ENCODE results near the gene BCAR1.
"Not testable (repeated sequence)": the region's sequence is repeated elsewhere in the genome, so short reads cannot be mapped to it uniquely, and the experiment has no call there.

The BCAR1 gene

DNA sequence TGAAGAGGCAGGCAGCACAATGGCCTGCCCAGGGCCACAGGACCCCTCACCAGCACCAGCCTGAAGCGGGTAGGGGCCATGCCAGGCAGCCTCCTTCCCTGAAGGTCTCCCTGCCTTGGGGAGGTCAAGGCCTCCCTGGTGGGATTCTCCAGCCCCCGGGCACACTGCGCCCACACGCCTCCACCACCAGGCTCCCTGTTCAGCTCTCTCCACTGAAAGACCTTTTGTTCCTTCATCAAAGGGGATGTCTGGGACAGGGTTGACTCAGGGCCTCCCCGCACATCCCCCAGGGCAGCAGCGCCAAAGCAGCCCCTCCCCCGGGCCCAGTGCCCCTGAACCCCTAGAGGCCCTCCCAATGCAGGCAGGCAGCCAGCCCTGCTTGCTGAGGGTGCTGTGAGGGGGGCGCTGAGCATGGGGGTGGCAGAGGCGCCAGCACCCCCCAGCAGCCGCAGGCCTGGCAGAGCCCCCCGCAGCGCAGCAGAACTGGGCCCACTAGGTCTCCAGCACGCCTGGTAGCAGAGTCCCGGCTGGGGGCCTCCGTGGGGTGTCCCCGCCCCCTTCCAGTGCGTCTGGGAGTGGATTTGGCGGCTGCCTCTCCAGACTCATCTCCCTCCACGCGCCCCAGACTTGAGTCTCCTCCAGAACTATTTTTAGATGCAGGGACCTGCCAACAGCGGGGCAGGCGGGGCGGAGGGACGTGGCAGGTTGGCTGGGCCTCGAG is 13.1 kb downstream of the BCAR1 start:
- no peak for DNase-seq

DNA sequence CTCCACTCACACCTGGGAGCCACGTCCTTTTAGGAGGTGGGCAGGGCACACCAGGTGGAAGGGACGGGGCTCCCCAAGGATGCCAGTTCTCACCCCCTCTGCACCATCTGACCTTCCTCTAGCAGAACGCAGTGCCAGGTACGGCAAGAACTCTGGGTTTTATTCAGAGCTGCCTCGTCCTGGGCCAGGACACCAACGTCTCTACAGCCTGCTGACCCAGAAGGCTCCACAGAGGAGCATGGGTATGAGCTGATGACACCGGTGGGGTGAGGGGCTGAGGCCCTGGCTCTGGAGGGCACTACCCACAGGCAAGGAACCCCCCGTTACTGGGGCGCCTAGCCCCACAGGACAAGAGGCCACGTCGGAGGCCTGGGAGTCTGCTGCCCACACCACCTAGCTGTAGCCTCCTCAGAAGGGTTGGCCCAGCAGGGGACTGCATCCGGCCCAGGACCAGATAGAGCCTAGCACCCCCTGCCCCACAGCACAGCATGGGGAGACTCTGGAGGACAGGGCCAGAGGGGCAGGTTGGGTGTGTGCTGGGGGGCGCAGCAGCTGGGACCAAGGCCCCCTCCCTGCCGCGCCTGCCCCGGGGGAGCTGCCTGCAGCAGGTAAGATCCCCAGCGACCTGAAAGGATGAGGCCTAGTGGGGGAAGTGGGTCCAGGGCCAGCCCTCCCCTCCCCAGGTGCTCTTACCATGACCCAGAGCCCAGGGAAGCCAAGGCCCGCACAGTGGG is 13.9 kb downstream of the BCAR1 start:
- DNase-seq, result no peak

DNA sequence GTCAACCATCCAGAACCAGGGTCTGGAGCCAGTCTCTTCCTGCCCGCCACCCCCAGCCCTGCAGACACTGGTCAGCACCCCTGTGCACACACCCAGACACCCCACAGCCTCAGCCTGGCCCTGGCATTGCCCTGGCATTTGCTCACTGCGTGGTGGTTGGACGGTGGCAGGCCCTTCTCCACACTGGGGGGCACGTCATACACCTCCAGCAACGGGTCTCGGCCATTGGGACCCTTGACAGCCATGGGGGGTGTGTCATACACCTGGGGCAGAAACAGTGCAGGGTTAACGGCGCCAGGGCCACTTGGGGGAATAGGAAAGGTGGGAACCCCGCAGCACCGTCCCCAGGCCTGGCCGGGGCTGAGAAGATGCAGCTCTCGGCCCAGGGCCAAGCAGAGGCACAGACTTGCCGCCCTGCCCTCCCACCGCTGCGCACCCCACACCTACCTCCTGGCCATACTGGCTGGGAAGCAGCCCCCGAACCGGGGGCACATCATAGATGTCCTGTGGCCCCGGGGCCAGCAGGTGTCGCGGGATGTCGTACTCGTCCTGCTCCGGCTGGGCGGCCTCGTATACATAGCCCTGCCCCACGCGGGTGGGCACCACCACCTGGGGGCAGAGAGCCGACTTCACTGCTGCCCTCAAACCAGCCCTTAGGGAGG is 14.6 kb downstream of the BCAR1 start:
- DNase-seq, result no peak

- no peak for DNase-seq
These were observed 15.2 kb downstream of the BCAR1 start for GRCh38 chr16:75236232-75236631.

- DNase-seq, result no peak
These were observed 15.7 kb downstream of the BCAR1 start for GRCh38 chr16:75235721-75236193.

GRCh38 chr16:75234856-75235696 is 16.3 kb downstream of the BCAR1 start:
- no peak for DNase-seq

- no peak for DNase-seq
These were observed 17.8 kb downstream of the BCAR1 start for GRCh38 chr16:75233611-75233938.

DNA sequence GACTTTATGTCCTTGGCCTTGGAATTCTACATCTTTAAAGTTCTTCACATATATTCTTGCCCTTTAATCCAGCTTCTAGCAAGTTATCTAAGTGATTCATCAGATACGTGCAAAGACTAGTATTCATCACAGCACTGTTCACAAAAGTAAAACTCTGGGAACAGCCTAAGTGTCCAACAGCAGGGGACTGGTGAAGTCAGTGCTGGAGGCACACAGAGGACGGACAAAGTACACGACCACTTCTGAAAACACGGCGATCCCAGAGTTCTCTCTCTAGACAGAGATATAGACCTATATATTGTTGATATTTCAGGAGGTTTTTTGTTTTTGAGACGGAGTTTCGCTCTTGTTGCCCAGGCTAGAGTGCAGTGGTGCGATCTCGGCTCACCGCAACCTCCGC is 19.9 kb downstream of the BCAR1 start:
- no peak for DNase-seq

DNA sequence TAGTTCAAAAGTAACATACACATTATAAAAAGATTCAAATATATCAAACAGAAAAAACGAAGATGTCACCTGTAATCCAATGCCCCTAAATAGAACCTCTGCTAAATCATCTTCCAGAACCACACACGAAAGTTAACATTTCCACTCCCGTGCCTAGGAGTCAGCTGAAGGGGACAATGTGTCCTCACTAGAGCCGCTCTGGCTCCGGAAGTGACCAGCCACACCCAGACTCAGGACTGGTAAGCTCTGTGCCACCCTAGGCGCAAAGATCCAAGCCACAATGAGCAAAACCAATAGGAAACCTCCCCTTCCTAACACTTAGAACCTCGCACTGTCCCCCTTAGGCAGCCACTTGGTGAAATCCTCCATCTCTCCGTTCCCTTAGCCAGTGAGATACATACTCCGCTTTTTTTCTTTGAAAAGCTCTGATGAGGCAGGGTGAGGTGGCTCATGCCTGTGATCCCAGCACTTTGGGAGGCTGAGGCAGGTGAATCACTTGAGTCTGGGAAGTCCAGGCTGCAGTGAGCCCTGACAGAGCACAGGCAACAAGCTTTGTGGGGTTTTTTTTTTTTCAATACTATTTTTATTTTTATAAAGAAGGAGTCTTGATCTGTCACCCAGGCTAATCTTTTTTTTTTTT is 20.8 kb downstream of the BCAR1 start:
- DNase-seq, result no peak

GRCh38 chr16:75229172-75230031 is 22.0 kb downstream of the BCAR1 start:
- no peak for DNase-seq

DNA sequence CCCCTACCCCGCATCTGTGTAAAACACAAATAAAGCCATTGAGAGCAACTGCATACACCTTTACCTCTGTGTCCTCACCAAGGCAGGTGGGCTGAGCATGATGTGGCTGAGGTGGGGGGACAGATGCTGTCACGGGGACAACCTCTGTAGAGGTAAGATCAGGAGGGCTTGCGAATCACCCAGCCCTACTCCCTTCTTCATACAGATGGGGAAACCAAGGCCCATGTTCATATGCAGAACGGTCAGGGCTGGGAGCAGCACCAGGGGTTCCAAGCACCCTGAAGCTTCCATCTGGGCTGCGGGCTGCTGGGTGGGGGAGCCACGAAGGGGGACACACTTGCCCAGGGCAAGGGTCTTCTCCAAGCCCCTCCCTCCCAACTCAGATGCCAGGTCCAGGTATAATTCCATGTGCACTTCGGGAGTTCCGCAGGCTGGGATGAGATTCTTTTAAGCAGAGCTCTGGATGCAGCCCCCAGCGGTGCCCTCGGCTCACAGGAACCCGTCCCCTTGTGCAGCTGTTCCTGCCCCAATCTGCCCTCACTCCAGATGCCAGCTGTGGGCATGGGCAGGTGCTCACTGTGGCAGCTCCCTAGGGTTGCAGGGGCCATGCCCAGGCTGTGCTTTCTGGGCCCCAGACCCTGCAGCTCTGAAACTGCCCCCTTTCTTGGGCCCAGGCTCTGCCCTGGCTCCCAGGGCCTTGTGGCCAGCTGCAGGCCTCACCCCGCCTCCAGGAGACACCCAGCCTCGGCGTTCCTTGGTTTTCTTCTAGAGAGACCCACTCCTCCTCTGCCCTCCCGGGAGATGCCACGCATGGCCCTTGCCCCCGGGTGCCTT is 23.1 kb downstream of the BCAR1 start:
- no peak for DNase-seq

- no peak for DNase-seq
These were observed 23.9 kb downstream of the BCAR1 start for GRCh38 chr16:75227361-75228142.

DNA sequence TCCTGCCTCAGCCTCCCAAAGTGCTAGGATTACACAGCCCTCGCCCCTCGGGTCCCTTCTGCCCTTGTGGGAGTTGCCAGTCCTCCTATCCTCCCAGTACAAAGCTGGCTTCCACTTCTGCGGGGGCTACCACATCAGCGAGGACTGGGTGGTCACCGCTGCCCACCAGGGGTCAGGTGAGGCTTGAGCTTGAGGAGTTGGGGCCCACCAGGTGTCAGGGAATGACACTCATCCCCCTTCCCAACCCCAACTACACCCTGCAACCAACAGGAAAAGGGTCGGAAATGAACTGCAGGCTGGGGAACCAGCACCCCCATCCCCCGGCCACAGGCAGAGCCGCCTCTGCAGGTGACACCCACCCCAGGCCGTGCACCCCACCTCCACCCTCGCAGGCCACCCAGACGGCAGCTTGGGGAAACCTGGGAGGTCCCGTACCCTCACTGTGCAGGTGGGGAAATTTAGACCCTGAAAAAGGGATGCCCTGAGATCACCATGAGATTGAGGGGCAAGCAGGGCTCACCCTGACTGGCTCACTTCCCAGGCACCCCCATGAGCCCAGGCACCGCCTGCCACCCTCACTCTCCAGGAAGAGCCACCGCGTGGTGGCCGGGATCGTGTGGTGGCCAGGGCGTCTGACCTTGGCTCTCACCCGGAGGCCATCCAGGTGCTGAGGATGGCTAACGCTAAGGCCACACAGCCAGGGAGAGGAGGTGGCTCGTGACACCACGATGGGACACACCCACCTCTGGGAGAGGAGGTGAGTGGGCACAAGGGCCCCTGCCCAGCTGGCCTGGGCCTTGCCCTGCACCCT is 24.7 kb downstream of the BCAR1 start:
- DNase-seq, result no peak

- DNase-seq, result no peak
These were observed 25.5 kb downstream of the BCAR1 start for GRCh38 chr16:75225678-75226515.

- DNase-seq, result no peak
These were observed 26.3 kb downstream of the BCAR1 start for GRCh38 chr16:75225092-75225491.

- DNase-seq, result no peak
These were observed 26.9 kb downstream of the BCAR1 start for GRCh38 chr16:75224306-75225082.

DNA sequence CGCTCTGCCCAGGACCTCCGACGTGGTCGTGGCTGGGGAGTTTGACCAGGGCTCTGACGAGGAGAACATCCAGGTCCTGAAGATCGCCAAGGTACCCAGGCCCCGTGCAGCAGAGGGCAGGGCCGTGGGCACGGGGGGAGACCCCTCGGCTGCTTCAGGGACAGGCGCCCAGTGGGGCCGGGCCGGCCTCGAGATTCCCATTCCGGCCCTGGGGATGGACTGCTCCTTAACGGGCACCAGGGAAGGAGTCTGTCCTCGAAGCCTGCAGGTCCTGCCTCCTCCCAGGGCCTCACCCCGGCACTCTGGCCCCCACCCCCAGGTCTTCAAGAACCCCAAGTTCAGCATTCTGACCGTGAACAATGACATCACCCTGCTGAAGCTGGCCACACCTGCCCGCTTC is 28.3 kb downstream of the BCAR1 start:
- DNase-seq, result not testable (repeated sequence)

All from hematopoietic multipotent progenitor cell treated with erythropoietin and hydrocortisone succinate and interleukin-3 and kit ligand, for 8 days (in vitro differentiated cells).